GM23338 (cell line): ENCODE data around the gene MRPS18B. TPM values are rescaled to one million over a fixed set of nuclear protein-coding genes. Genes with fewer than 3 reads are reported as not detected.
A peak's percentile ranks its signal among the peaks of the same experiment; 100 is the strongest.

ENCODE experiments used
- ATAC-seq: fragments of 200-7000 bp; cut with Tn5 transposase; 3 replicates; pipeline ENCODE4 v1.9.1; 2020
- DNase-seq: peaks from one replicate; pipeline ENCODE4 v3.0.0-alpha.2; 2015; ENCODE audit warnings: low spot score
- H2AFZ ChIP-seq: fragments of 200-600 bp; sonication (generic); 2 replicates; pipeline ENCODE4 v1.8.0; 2016; ENCODE audit warnings: antibody characterized with exemption, mild to moderate bottlenecking, moderate library complexity
- H3F3A ChIP-seq: fragments of 200-600 bp; sonication (generic); replicated peaks from 2 replicates; pipeline ENCODE4 v1.8.0; 2017; ENCODE audit warnings: antibody characterized with exemption, mixed run types, low read depth
- H3K27ac ChIP-seq: fragments of 200-600 bp; sonication (generic); 2 replicates; pipeline ENCODE4 v1.6.1; 2016; ENCODE audit warnings: low read depth
- H3K27me3 ChIP-seq: fragments of 200-600 bp; sonication (generic); 2 replicates; pipeline ENCODE4 v1.8.0; 2016; ENCODE audit warnings: mild to moderate bottlenecking, mixed run types, moderate library complexity; ENCODE audit not compliant: insufficient read depth
- H3K36me3 ChIP-seq: fragments of 200-600 bp; sonication (generic); 2 replicates; pipeline ENCODE4 v1.8.0; 2016; ENCODE audit warnings: mild to moderate bottlenecking; ENCODE audit not compliant: insufficient read depth
- H3K4me1 ChIP-seq: fragments of 200-600 bp; sonication (generic); 2 replicates; pipeline ENCODE4 v1.8.0; 2016; ENCODE audit warnings: mild to moderate bottlenecking, moderate library complexity; ENCODE audit not compliant: insufficient read depth
- H3K4me2 ChIP-seq: fragments of 200-600 bp; sonication (generic); 2 replicates; pipeline ENCODE4 v1.7.1; 2017; ENCODE audit warnings: mixed run types
- H3K4me3 ChIP-seq: fragments of 200-600 bp; sonication (generic); 2 replicates; pipeline ENCODE4 v1.6.1; 2016; ENCODE audit warnings: mixed run types
- H3K79me2 ChIP-seq: fragments of 200-600 bp; sonication (generic); replicated peaks from 2 replicates; pipeline ENCODE4 v1.8.0; 2017; ENCODE audit warnings: mild to moderate bottlenecking; ENCODE audit not compliant: insufficient read depth
- H3K9me2 ChIP-seq: fragments of 200-600 bp; sonication (generic); 2 replicates; pipeline ENCODE4 v1.8.0; 2017; ENCODE audit not compliant: insufficient read depth
- H4K20me1 ChIP-seq: fragments of 200-600 bp; sonication (generic); replicated peaks from 2 replicates; pipeline ENCODE4 v1.8.0; 2017; ENCODE audit warnings: mild to moderate bottlenecking; ENCODE audit not compliant: insufficient read depth
- H3K27ac Mint-ChIP-seq: 2 replicates; pipeline ENCODE4 v1.8.0; 2020; ENCODE audit warnings: inconsistent platforms, mild to moderate bottlenecking, moderate library complexity, mixed read lengths
- H3K27me3 Mint-ChIP-seq: 3 replicates; pipeline ENCODE4 v1.8.0; 2022; ENCODE audit warnings: low read depth, mild to moderate bottlenecking, moderate library complexity, mixed read lengths, inconsistent platforms; ENCODE audit not compliant: insufficient read depth, poor library complexity
- H3K36me3 Mint-ChIP-seq: 3 replicates; pipeline ENCODE4 v1.8.0; 2021; ENCODE audit warnings: low read depth, mild to moderate bottlenecking, inconsistent platforms, moderate library complexity, mixed read lengths
- H3K4me1 Mint-ChIP-seq: 3 replicates; pipeline ENCODE4 v1.8.0; 2020; ENCODE audit warnings: mild to moderate bottlenecking, inconsistent platforms, mixed read lengths
- H3K4me3 Mint-ChIP-seq: 3 replicates; pipeline ENCODE4 v1.8.0; 2021; ENCODE audit warnings: moderate library complexity, mild to moderate bottlenecking, inconsistent platforms, mixed read lengths
- H3K9me3 Mint-ChIP-seq: 3 replicates; pipeline ENCODE4 v1.8.0; 2020; ENCODE audit warnings: moderate library complexity, mild to moderate bottlenecking, inconsistent platforms, mixed read lengths
- ETS1 ChIP-seq: IDR thresholded peaks from 2 replicates; pipeline ENCODE4 v1.6.1; 2016; ENCODE audit warnings: antibody characterized with exemption
- EZH2phosphoT487 ChIP-seq: fragments of 200-600 bp; sonication (generic); IDR thresholded peaks from one replicate; pipeline ENCODE4 v1.8.1; 2018; ENCODE audit warnings: antibody characterized with exemption; ENCODE audit not compliant: unreplicated experiment
- JUNB ChIP-seq: IDR thresholded peaks from one replicate; pipeline ENCODE4 v1.6.1; 2016; ENCODE audit warnings: antibody characterized with exemption; ENCODE audit not compliant: unreplicated experiment
- NANOG ChIP-seq: IDR thresholded peaks from 2 replicates; pipeline ENCODE4 v1.6.1; 2016; ENCODE audit warnings: antibody characterized with exemption, borderline replicate concordance
- POLR2AphosphoS5 ChIP-seq: IDR thresholded peaks from 2 replicates; pipeline ENCODE4 v1.6.1; 2016; ENCODE audit warnings: antibody characterized with exemption, low read depth
- REST ChIP-seq: IDR thresholded peaks from one replicate; pipeline ENCODE4 v1.6.1; 2018; ENCODE audit warnings: antibody characterized with exemption; ENCODE audit not compliant: unreplicated experiment
- ZNF114 ChIP-seq: fragments of 250-450 bp; sonication (Bioruptor Pico); IDR thresholded peaks from 2 replicates; pipeline ENCODE4 v1.5.0; 2020; ENCODE audit warnings: mild to moderate bottlenecking, moderate library complexity
- ZNF331 ChIP-seq: fragments of 250-450 bp; sonication (Bioruptor Pico); IDR thresholded peaks from 2 replicates; pipeline ENCODE4 v1.5.0; 2020; ENCODE audit warnings: low read depth, mild to moderate bottlenecking, moderate library complexity
- polyA plus RNA-seq: library from polyadenylated mRNA; unstranded; fragments of >200 nt; fragmentation: Nextera tagmentation; extraction: Ambion mirVana; gene quantifications from 2 replicates; pipeline ENCODE4 v1.2.1, GENCODE V29; 2016
- total RNA-seq: library from RNA; depleted of rRNA; stranded (reverse); fragments of >200 nt; shearing (Covaris generic); gene quantifications from 2 replicates; pipeline ENCODE4 v1.2.3, GENCODE V29; 2014

MRPS18B gene
- total and polyA plus RNA-seq, 2 experiments from 2014 or later = 49.2 to 73.6 TPM

- no peak for TF ChIP-seq REST
- TF ChIP-seq JUNB = no peak
- TF ChIP-seq ETS1 = peak; percentile 67
- TF ChIP-seq ZNF114 (CRISPR knock-in tag) = no peak
These were observed 46.4 kb upstream of the MRPS18B start, which contains the start of gene ABCF1 (continued) for GRCh38 chr6:30571075-30571761.

GRCh38 chr6:30571762-30572082 lies 45.9 kb upstream of the MRPS18B start:
- peaks cover 6% of the 10 kb centered on the region; the same call in 1 of the 2 replicates for H3K27me3 ChIP-seq
- H3K4me1 ChIP-seq = peaks cover 18% of the 10 kb centered on the region
- peak overlapping the region; percentile 99 for H3K4me2 ChIP-seq
- peaks cover 52% of the 10 kb centered on the region for H3K79me2 ChIP-seq
- peak overlapping the region; percentile 95 for H3K4me3 ChIP-seq
- H3F3A ChIP-seq = peaks cover 8% of the 10 kb centered on the region; the same call in 1 of the 2 replicates
- Mint-ChIP-seq H3K27me3 (peaks cover 13% of the 10 kb centered on the region), H3K9me3 (no peaks in the 10 kb centered on the region; the same call in 2 of the 3 replicates), H3K36me3 (peaks cover 19% of the 10 kb centered on the region), H3K4me3 (peak overlapping the region; percentile 96), H3K27ac (peak overlapping the region; percentile 97), H3K4me1 (peaks cover 31% of the 10 kb centered on the region)
- H3K27ac ChIP-seq = peak overlapping the region; percentile 73; the same call in 1 of the 2 replicates
- DNase-seq = no peak
- H3K36me3 ChIP-seq = 0 out of 2 replicates have a peak, but pooled peaks cover 6% of the 10 kb centered on the region
- H3K9me2 ChIP-seq = no peaks in the 10 kb centered on the region
- no peak for ATAC-seq
- H2AFZ ChIP-seq = peak overlapping the region; percentile 7; the same call in 1 of the 2 replicates
- H4K20me1 ChIP-seq = peaks cover 26% of the 10 kb centered on the region
- no peak for TF ChIP-seq EZH2phosphoT487
- TF ChIP-seq POLR2AphosphoS5 = no peak
- no peak for TF ChIP-seq ZNF331
- no peak for TF ChIP-seq REST
- TF ChIP-seq NANOG = no peak
- TF ChIP-seq ZNF114 (CRISPR knock-in tag) = no peak
